Measurements from ENCODE around the gene LTB4R2.

GRCh38 chr14:24274101-24274543 is 35.8 kb upstream of the LTB4R2 start:
- no peak for TF ChIP-seq ZNF8 (CRISPR knock-in tag; IDR thresholded peaks at IDR 0.05)
- no peak for TF ChIP-seq PPARA (CRISPR knock-in tag; IDR thresholded peaks at IDR 0.05; ENCODE audit: borderline replicate concordance)
- no peak for TF ChIP-seq GLIS3 (CRISPR knock-in tag; IDR thresholded peaks at IDR 0.05)
- no peak for TF ChIP-seq PATZ1 (CRISPR knock-in tag; IDR thresholded peaks at IDR 0.05; ENCODE audit: borderline replicate concordance)
- no peak for TF ChIP-seq RARB (CRISPR knock-in tag; IDR thresholded peaks at IDR 0.05)
- no peak for TF ChIP-seq CREB5 (CRISPR knock-in tag; IDR thresholded peaks at IDR 0.05; ENCODE audit: low read depth)
- TF ChIP-seq ZFP3 (CRISPR knock-in tag; IDR thresholded peaks at IDR 0.05) = no peak
- TF ChIP-seq, protein P1, sequence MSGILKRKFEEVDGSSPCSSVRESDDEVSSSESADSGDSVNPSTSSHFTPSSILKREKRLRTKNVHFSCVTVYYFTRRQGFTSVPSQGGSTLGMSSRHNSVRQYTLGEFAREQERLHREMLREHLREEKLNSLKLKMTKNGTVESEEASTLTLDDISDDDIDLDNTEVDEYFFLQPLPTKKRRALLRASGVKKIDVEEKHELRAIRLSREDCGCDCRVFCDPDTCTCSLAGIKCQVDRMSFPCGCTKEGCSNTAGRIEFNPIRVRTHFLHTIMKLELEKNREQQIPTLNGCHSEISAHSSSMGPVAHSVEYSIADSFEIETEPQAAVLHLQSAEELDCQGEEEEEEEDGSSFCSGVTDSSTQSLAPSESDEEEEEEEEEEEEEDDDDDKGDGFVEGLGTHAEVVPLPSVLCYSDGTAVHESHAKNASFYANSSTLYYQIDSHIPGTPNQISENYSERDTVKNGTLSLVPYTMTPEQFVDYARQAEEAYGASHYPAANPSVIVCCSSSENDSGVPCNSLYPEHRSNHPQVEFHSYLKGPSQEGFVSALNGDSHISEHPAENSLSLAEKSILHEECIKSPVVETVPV (CRISPR knock-in tag; IDR thresholded peaks at IDR 0.05) = no peak
- no peak for TF ChIP-seq CSDC2 (CRISPR knock-in tag; IDR thresholded peaks at IDR 0.05)
- no peak for TF ChIP-seq OSR1 (CRISPR knock-in tag; IDR thresholded peaks at IDR 0.05)
- TF ChIP-seq TOX (CRISPR knock-in tag; IDR thresholded peaks at IDR 0.05; ENCODE audit: borderline replicate concordance) = no peak
